OCI-LY1 (cell line): ENCODE data around the gene ZFP30.

ENCODE experiments used
- H2AFZ ChIP-seq: fragments of 200-600 bp; sonication (generic), shearing (Covaris generic); 2 replicates; pipeline ENCODE4 v1.6.0; 2014; ENCODE audit warnings: antibody characterized with exemption, mild to moderate bottlenecking, low read length
- H3F3A ChIP-seq: fragments of 200-600 bp; sonication (generic), shearing (Covaris generic); 2 replicates; pipeline ENCODE4 v1.6.0; 2014; ENCODE audit warnings: mild to moderate bottlenecking, antibody characterized with exemption, low read length, moderate library complexity; ENCODE audit not compliant: insufficient read depth
- H3K27ac ChIP-seq: fragments of 200-600 bp; sonication (generic); 2 replicates; pipeline ENCODE4 v1.5.1; 2014; ENCODE audit warnings: low read length, mixed run types, mild to moderate bottlenecking, low read depth; ENCODE audit not compliant: poor library complexity, severe bottlenecking
- H3K27me3 ChIP-seq: fragments of 200-600 bp; sonication (generic); 2 replicates; pipeline ENCODE4 v1.6.0; 2014; ENCODE audit warnings: antibody characterized with exemption, mild to moderate bottlenecking, low read length, moderate library complexity; ENCODE audit not compliant: insufficient read depth
- H3K36me3 ChIP-seq: fragments of 200-600 bp; sonication (generic); 2 replicates; pipeline ENCODE4 v1.6.1; 2014; ENCODE audit warnings: mild to moderate bottlenecking, antibody characterized with exemption, low read length, moderate library complexity, mixed read lengths; ENCODE audit not compliant: insufficient read depth
- H3K4me1 ChIP-seq: fragments of 200-600 bp; sonication (generic); 2 replicates; pipeline ENCODE4 v1.5.1; 2014; ENCODE audit warnings: mild to moderate bottlenecking, low read length, moderate library complexity; ENCODE audit not compliant: insufficient read depth, severe bottlenecking
- H3K4me2 ChIP-seq: fragments of 200-600 bp; sonication (generic), shearing (Covaris generic); 2 replicates; pipeline ENCODE4 v1.6.1; 2014; ENCODE audit warnings: low read length
- H3K4me3 ChIP-seq: fragments of 200-600 bp; sonication (generic); 2 replicates; pipeline ENCODE4 v1.5.1; 2014; ENCODE audit warnings: low read length, low read depth, mild to moderate bottlenecking, mixed read lengths; ENCODE audit not compliant: poor library complexity, severe bottlenecking
- H3K79me2 ChIP-seq: fragments of 200-600 bp; shearing (Covaris generic); 2 replicates; pipeline ENCODE4 v1.6.1; 2016; ENCODE audit warnings: mixed run types, low read length, mixed read lengths; ENCODE audit not compliant: insufficient read depth
- H3K9ac ChIP-seq: fragments of 200-600 bp; sonication (generic), shearing (Covaris generic); 2 replicates; pipeline ENCODE4 v1.6.1; 2014; ENCODE audit warnings: mild to moderate bottlenecking, low read length, mixed read lengths
- H3K9me2 ChIP-seq: fragments of 200-600 bp; sonication (generic), shearing (Covaris generic); 2 replicates; pipeline ENCODE4 v1.6.1; 2014; ENCODE audit warnings: low read depth, mild to moderate bottlenecking, low read length, mixed read lengths
- H3K9me3 ChIP-seq: fragments of 200-600 bp; shearing (Covaris generic); 2 replicates; pipeline ENCODE4 v1.6.1; 2014; ENCODE audit warnings: low read length, mixed read lengths
- H4K20me1 ChIP-seq: fragments of 200-600 bp; sonication (generic), shearing (Covaris generic); 2 replicates; pipeline ENCODE4 v1.6.0; 2016; ENCODE audit warnings: mild to moderate bottlenecking, low read length; ENCODE audit not compliant: insufficient read depth
- EZH2 ChIP-seq: fragments of 200-600 bp; sonication (generic), shearing (Covaris generic); IDR thresholded peaks from 2 replicates; pipeline ENCODE4 v1.8.0; 2017; ENCODE audit warnings: borderline replicate concordance, mixed run types, mild to moderate bottlenecking, antibody characterized with exemption, low read length, moderate library complexity, mixed read lengths
- TF ChIP-seq, protein P1 (sequence below): fragments of 200-600 bp; sonication (generic), shearing (Covaris generic); IDR thresholded peaks from 2 replicates; pipeline ENCODE4 v1.5.1; 2017; ENCODE audit warnings: mild to moderate bottlenecking, antibody characterized with exemption, low read length, moderate library complexity, mixed read lengths

The ZFP30 gene

GRCh38 chr19:37583340-37583739 is 71.9 kb downstream of the ZFP30 start:
- no peaks in the 10 kb centered on the region for H3K27me3 ChIP-seq
- no peaks in the 10 kb centered on the region for H3K4me1 ChIP-seq
- H3K9me3 ChIP-seq = peaks cover 46% of the 10 kb centered on the region
- no peak overlapping the region for H3K4me2 ChIP-seq
- H2AFZ ChIP-seq = no peak overlapping the region
- H4K20me1 ChIP-seq = no peaks in the 10 kb centered on the region
- H3K9ac ChIP-seq = no peak overlapping the region
- H3F3A ChIP-seq = no peaks in the 10 kb centered on the region
- no peak overlapping the region for H3K4me3 ChIP-seq
- no peak overlapping the region for H3K27ac ChIP-seq
- H3K9me2 ChIP-seq = no peaks in the 10 kb centered on the region
- no peaks in the 10 kb centered on the region for H3K79me2 ChIP-seq
- TF ChIP-seq, protein P1, sequence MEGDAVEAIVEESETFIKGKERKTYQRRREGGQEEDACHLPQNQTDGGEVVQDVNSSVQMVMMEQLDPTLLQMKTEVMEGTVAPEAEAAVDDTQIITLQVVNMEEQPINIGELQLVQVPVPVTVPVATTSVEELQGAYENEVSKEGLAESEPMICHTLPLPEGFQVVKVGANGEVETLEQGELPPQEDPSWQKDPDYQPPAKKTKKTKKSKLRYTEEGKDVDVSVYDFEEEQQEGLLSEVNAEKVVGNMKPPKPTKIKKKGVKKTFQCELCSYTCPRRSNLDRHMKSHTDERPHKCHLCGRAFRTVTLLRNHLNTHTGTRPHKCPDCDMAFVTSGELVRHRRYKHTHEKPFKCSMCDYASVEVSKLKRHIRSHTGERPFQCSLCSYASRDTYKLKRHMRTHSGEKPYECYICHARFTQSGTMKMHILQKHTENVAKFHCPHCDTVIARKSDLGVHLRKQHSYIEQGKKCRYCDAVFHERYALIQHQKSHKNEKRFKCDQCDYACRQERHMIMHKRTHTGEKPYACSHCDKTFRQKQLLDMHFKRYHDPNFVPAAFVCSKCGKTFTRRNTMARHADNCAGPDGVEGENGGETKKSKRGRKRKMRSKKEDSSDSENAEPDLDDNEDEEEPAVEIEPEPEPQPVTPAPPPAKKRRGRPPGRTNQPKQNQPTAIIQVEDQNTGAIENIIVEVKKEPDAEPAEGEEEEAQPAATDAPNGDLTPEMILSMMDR = no peak; the same call in 1 of the 2 replicates
- no peak for TF ChIP-seq EZH2
- H3K36me3 ChIP-seq = peaks cover 78% of the 10 kb centered on the region

GRCh38 chr19:37572203-37572602 is 83.1 kb downstream of the ZFP30 start:
- Histone ChIP-seq H3K79me2 (no peaks in the 10 kb centered on the region), H2AFZ (no peak overlapping the region), H3K4me3 (no peak overlapping the region), H3K9me3 (peaks cover 36% of the 10 kb centered on the region), H3F3A (no peaks in the 10 kb centered on the region), H3K4me2 (no peak overlapping the region), H3K27me3 (no peaks in the 10 kb centered on the region), H3K9ac (no peak overlapping the region), H4K20me1 (no peaks in the 10 kb centered on the region), H3K36me3 (peaks cover 48% of the 10 kb centered on the region), H3K27ac (no peak overlapping the region), H3K9me2 (no peaks in the 10 kb centered on the region), H3K4me1 (no peaks in the 10 kb centered on the region)
- TF ChIP-seq, protein P1 = no peak
- no peak for TF ChIP-seq EZH2

DNA sequence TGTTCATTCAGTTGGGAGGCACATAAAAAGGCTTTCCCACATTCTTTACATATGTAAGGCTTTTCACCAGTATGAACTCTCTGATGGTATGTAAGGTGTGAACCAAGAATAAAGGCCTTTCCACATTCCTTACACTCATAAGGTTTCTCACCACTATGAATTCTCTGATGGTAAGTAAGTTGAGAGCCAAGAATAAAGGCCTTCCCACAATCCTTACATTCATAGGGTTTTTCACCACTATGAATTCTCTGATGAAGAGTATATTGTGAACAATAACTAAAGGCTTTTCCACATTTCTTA is 89.9 kb downstream of the ZFP30 start:
- no peak for TF ChIP-seq EZH2
- TF ChIP-seq, protein P1 = no peak
- peaks cover 47% of the 10 kb centered on the region for H3K36me3 ChIP-seq
- H4K20me1 ChIP-seq = no peaks in the 10 kb centered on the region

More for the DNA sequence above, 89.9 kb downstream of the ZFP30 start:
- Histone ChIP-seq H3K27ac (no peak overlapping the region), H3K4me3 (no peak overlapping the region), H3K4me1 (no peaks in the 10 kb centered on the region), H3K79me2 (no peaks in the 10 kb centered on the region), H3F3A (no peaks in the 10 kb centered on the region), H3K9ac (no peak overlapping the region), H3K27me3 (no peaks in the 10 kb centered on the region), H3K9me3 (peaks cover 68% of the 10 kb centered on the region), H2AFZ (no peak overlapping the region), H3K4me2 (no peak overlapping the region), H3K9me2 (no peaks in the 10 kb centered on the region)
